GM12878 (cell line): Measurements from ENCODE around the gene LCE1C. TPM values are rescaled to one million over a fixed set of nuclear protein-coding genes. Genes with fewer than 3 reads are reported as not detected.

Experiments used
- ATAC-seq: fragments of 200-7000 bp; cut with Tn5 transposase; 3 replicates; pipeline ENCODE4 v1.9.1; 2020; ENCODE audit warnings: mild to moderate bottlenecking, moderate library complexity
- BruUV-seq: library from RNA; stranded (reverse); fragments of 400-500 nt; replicated peaks from 2 replicates; lab custom pipeline; 2021; lab: Mats Ljungman, UMichigan
- CTCF ChIA-PET: fragments of 300-600 bp; sonication (Branson Sonifier 250); formaldehyde crosslinking; extraction: SDS; loops from one replicate; lab custom pipeline; 2021; ENCODE audit warnings: inconsistent platforms; lab: Yijun Ruan, JAX
- POLR2A ChIA-PET: fragments of 350-600 bp; formaldehyde crosslinking; extraction: SDS; loops from one replicate; lab custom pipeline; 2021; ENCODE audit warnings: inconsistent platforms; lab: Charles Lee
- RAD21 ChIA-PET: fragments of 300-600 bp; sonication (Branson Sonifier 250); formaldehyde crosslinking; loops from one replicate; lab custom pipeline; 2023; ENCODE audit warnings: antibody characterized with exemption; ENCODE audit not compliant: unreplicated experiment; lab: Charles Lee
- SMC1A ChIA-PET: fragments of 300-600 bp; sonication (Branson Sonifier 250); formaldehyde crosslinking; loops from one replicate; lab custom pipeline; 2023; ENCODE audit not compliant: unreplicated experiment, uncharacterized antibody; lab: Charles Lee
- DNase-seq: peaks from one replicate; pipeline ENCODE4 v3.0.0-alpha.2; 2011; ENCODE audit warnings: low read depth, low spot score
- FAIRE-seq: peaks from 3 replicates; lab custom pipeline; 2011; peaks lifted over from hg19 to GRCh38; lab: Jason Lieb, UNC
- H2AFZ ChIP-seq: 2 replicates; pipeline ENCODE4 v1.6.0; 2011; ENCODE audit warnings: low read depth, low read length, control low read depth; ENCODE audit not compliant: control insufficient read depth
- H3K27ac ChIP-seq: 2 replicates; pipeline ENCODE4 v1.5.1; 2011; ENCODE audit warnings: control low read depth; ENCODE audit not compliant: control insufficient read depth, insufficient read depth
- H3K27me3 ChIP-seq, 2 experiments: replicated peaks in 1 of 2; 2 replicates each; pipeline versions ENCODE4 v1.6.0 to v1.6.1; 2011; ENCODE audit warnings: low read length in 1 of 2; ENCODE audit not compliant: control insufficient read depth in 2 of 2, insufficient read depth in 2 of 2
- H3K36me3 ChIP-seq, 2 experiments: 2 replicates each; pipeline ENCODE4 v1.5.1; 2011; ENCODE audit warnings: low read length in 1 of 2; ENCODE audit not compliant: control insufficient read depth in 2 of 2, insufficient read depth in 2 of 2
- H3K4me1 ChIP-seq: 2 replicates; pipeline ENCODE4 v1.6.1; 2011; ENCODE audit warnings: mild to moderate bottlenecking, low read length, moderate library complexity, mixed read lengths; ENCODE audit not compliant: control insufficient read depth, insufficient read depth
- H3K4me2 ChIP-seq: 2 replicates; pipeline ENCODE4 v1.6.0; 2011; ENCODE audit warnings: control low read depth; ENCODE audit not compliant: control insufficient read depth, insufficient read depth
- H3K4me3 ChIP-seq: fragments of 200-600 bp; sonication (generic); 2 replicates; pipeline ENCODE4 v1.5.1; 2016
- H3K79me2 ChIP-seq: 2 replicates; pipeline ENCODE4 v1.6.0; 2011; ENCODE audit warnings: low read length; ENCODE audit not compliant: control insufficient read depth, insufficient read depth
- H3K9ac ChIP-seq: 2 replicates; pipeline ENCODE4 v1.8.0; 2011; ENCODE audit warnings: low read length, control low read depth, mixed read lengths; ENCODE audit not compliant: control insufficient read depth, insufficient read depth
- H3K9me3 ChIP-seq: replicated peaks from 3 replicates; pipeline ENCODE4 v1.5.1; 2011; ENCODE audit warnings: mild to moderate bottlenecking, low read length; ENCODE audit not compliant: control insufficient read depth, insufficient read depth
- H4K20me1 ChIP-seq: 2 replicates; pipeline ENCODE4 v1.6.0; 2011; ENCODE audit not compliant: control insufficient read depth, insufficient read depth
- BCLAF1 ChIP-seq: fragments of 450-650 bp; IDR thresholded peaks from 2 replicates; pipeline ENCODE4 v1.6.1; 2017; ENCODE audit warnings: antibody characterized with exemption, mild to moderate bottlenecking, moderate library complexity
- CEBPZ ChIP-seq: fragments of 150-350 bp; IDR thresholded peaks from 2 replicates; pipeline ENCODE4 v1.6.1; 2016; ENCODE audit warnings: low read depth, low read length
- CUX1 ChIP-seq: IDR thresholded peaks from 2 replicates; pipeline ENCODE4 v1.6.1; 2012; ENCODE audit warnings: improper control_type of control experiment, low read depth, low read length; ENCODE audit not compliant: insufficient replicate concordance
- HCFC1 ChIP-seq: fragments of 150-350 bp; IDR thresholded peaks from 2 replicates; pipeline ENCODE4 v1.6.1; 2014; ENCODE audit warnings: low read length
- HDAC6 ChIP-seq: fragments of 200-600 bp; sonication (generic); IDR thresholded peaks from one replicate; pipeline ENCODE4 v1.8.0; 2017; ENCODE audit warnings: antibody characterized with exemption; ENCODE audit not compliant: unreplicated experiment
- RFX5 ChIP-seq: IDR thresholded peaks from 2 replicates; pipeline ENCODE4 v1.6.1; 2011; ENCODE audit warnings: low read depth, low read length, improper control_type of control experiment
- RUNX3 ChIP-seq: IDR thresholded peaks from 2 replicates; pipeline ENCODE4 v1.6.1; 2012; ENCODE audit warnings: low read length, inconsistent platforms
- SPI1 ChIP-seq: IDR thresholded peaks from 2 replicates; pipeline ENCODE4 v1.6.1; 2011; ENCODE audit warnings: low read depth, mild to moderate bottlenecking, low read length, moderate library complexity, borderline replicate concordance; ENCODE audit not compliant: insufficient read depth
- TAF1 ChIP-seq: IDR thresholded peaks from 2 replicates; pipeline ENCODE4 v1.6.1; 2011; ENCODE audit warnings: mild to moderate bottlenecking, low read depth, low read length, borderline replicate concordance
- ZNF207 ChIP-seq: fragments of 450-650 bp; IDR thresholded peaks from 2 replicates; pipeline ENCODE4 v1.6.1; 2014; ENCODE audit warnings: antibody characterized with exemption, mild to moderate bottlenecking, borderline replicate concordance
- ZNF217 ChIP-seq: fragments of 450-650 bp; IDR thresholded peaks from 2 replicates; pipeline ENCODE4 v1.6.1; 2017; ENCODE audit warnings: antibody characterized with exemption, mild to moderate bottlenecking
- ZNF622 ChIP-seq: fragments of 450-650 bp; IDR thresholded peaks from 2 replicates; pipeline ENCODE4 v1.6.1; 2017; ENCODE audit warnings: mild to moderate bottlenecking, inconsistent platforms
- WGBS: methylation state at CpG from one replicate; pipeline ENCODE4 v1.1.6; 2016; ENCODE audit warnings: low lambda C conversion rate; ENCODE audit not compliant: insufficient replicate concordance, insufficient coverage; ENCODE audit errors: missing lambda C conversion rate; 5-methylcytosine and 5-hydroxymethylcytosine counted together
- in situ Hi-C: fragments of 300-500 bp; cut with MboI; formaldehyde crosslinking; loops from 9 replicates; pipeline ENCODE4 v1.14.3; 2018; ENCODE audit warnings: mixed read lengths
- intact Hi-C: fragments of 100-400 bp; cut with micrococcal nuclease; formaldehyde crosslinking; loops from one replicate; pipeline ENCODE4 v1.14.2; 2022; ENCODE audit not compliant: unreplicated experiment
- polyA plus RNA-seq, 11 experiments: library from polyadenylated mRNA; depleted of rRNA in 4 of 11; unstranded in 6 of 11; stranded (reverse) in 5 of 11; fragments of >200 nt; fragmentation: Nextera tagmentation in 4 of 11; fragmentation: Illumina TruSeq in 1 of 11; extraction: Ambion mirVana in 4 of 11; extraction: Trizol in 1 of 11; gene quantifications; 1 replicate in 1 of 11; 2 replicates in 10 of 11; pipeline versions ENCODE4 v1.2.1 to v1.2.3, GENCODE V29; 2011 to 2016; ENCODE audit warnings: inconsistent platforms in 2 of 11, missing spikeins in 2 of 11, low read depth in 1 of 11
- total RNA-seq, 4 experiments: library from RNA; depleted of rRNA in 3 of 4; stranded (reverse); fragments of >200 nt in 3 of 4; fragmentation: Illumina TruSeq in 1 of 4; extraction: Trizol in 1 of 4; gene quantifications; 2 replicates each; pipeline versions ENCODE4 v1.2.1 to v1.2.3, GENCODE V29; 2013 to 2021

Gene LCE1C
- total and polyA plus RNA-seq, 10 of the 15 experiments (the other 5 are each of a cell fraction or from before 2014, with no cell fraction given), result 0.15 to 4.1 (median 1.4) TPM; not detected in 4

DNA sequence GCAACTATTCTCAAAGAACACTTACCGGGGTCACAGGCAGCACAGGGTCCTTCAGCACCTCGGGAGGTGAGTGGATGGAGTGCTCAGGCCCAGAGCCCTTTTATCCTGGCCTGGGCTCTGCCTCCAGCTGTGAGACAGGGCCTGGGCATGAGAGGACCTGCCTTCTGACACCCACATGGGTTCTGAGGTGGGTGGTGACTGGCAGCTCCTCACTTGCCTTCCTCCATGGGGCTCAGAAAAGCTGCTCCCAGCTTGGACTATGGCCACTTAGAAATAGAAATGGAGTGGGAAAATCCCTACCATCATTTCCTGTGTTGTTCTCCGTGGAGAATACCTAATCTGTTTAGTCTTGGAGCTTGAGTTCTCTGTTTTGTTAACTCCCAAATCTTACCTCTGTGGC is at the start of gene LCE1C (continued):
- no peak for TF ChIP-seq CEBPZ
- no peak for TF ChIP-seq HDAC6
- TF ChIP-seq ZNF622, result no peak
- TF ChIP-seq BCLAF1, result no peak
- no peak for TF ChIP-seq RFX5
- TF ChIP-seq HCFC1, result no peak

DNA sequence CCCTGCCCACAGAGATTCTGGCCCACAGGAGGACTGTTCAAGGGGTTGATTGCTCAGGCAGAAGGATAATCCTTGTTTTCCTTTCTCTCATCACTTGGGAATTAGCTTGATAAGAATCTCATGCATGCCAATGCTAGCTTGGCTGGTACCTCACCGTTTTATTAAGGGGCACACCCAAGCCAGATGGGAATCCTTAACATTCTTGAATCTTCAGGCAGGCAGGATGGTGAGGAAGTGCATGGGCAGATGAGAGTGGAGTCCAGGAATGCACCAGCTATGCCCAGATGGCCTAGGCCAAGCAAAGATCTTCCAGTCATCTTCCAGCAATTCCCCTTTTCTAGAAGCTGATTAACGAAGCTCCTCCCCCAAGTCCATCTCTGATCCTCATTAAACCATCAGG is 49.2 kb upstream of the LCE1C start:
- Histone ChIP-seq H3K9me3 (no peaks in the 10 kb centered on the region), H3K27me3 (no peaks in the 10 kb centered on the region), H3K36me3 (no peaks in the 10 kb centered on the region), H3K9ac (no peak overlapping the region), H3K27ac (no peak overlapping the region), H2AFZ (no peak overlapping the region), H3K79me2 (no peaks in the 10 kb centered on the region), H3K4me3 (no peak overlapping the region), H3K4me1 (no peaks in the 10 kb centered on the region), H4K20me1 (no peaks in the 10 kb centered on the region), H3K4me2 (no peak overlapping the region)
- RAD21 ChIA-PET, result no interaction called here
- intact Hi-C loops, result no loop called here
- FAIRE-seq (no peak), ATAC-seq (no peak), DNase-seq (no peak)
- CTCF ChIA-PET, result interaction anchor here (1.2 to 2.3 kb wide), 2 partner anchors 15 to 337 kb away, joined by 4 to 10 read pairs; no protein-coding TSS in a partner anchor
- POLR2A ChIA-PET, result no interaction called here
- in situ Hi-C loops, result no loop called here
- WGBS, result 0% methylated on average over 2 of the region's 2 CpGs
- SMC1A ChIA-PET, result interaction anchor here (1.0 to 1.6 kb wide), 3 partner anchors 11 to 17 kb away, joined by 3 to 4 read pairs (median 3); no protein-coding TSS in a partner anchor
- BruUV-seq, result no TSS peak
- TF ChIP-seq CUX1 (no peak), SPI1 (no peak), TAF1 (no peak), RUNX3 (no peak), ZNF217 (no peak), ZNF207 (no peak)
